CD4-positive, alpha-beta T cell treated with Interleukin-21 for 1 hour (primary cell): Measurements from ENCODE around the gene TM4SF4.
"Not testable (repeated sequence)": the region's sequence is repeated elsewhere in the genome, so short reads cannot be mapped to it uniquely, and the experiment has no call there.

Source experiments
- DNase-seq: peaks from one replicate; pipeline ENCODE4 v3.0.0-alpha.2; 2020

TM4SF4 gene, protein sequence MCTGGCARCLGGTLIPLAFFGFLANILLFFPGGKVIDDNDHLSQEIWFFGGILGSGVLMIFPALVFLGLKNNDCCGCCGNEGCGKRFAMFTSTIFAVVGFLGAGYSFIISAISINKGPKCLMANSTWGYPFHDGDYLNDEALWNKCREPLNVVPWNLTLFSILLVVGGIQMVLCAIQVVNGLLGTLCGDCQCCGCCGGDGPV

DNA sequence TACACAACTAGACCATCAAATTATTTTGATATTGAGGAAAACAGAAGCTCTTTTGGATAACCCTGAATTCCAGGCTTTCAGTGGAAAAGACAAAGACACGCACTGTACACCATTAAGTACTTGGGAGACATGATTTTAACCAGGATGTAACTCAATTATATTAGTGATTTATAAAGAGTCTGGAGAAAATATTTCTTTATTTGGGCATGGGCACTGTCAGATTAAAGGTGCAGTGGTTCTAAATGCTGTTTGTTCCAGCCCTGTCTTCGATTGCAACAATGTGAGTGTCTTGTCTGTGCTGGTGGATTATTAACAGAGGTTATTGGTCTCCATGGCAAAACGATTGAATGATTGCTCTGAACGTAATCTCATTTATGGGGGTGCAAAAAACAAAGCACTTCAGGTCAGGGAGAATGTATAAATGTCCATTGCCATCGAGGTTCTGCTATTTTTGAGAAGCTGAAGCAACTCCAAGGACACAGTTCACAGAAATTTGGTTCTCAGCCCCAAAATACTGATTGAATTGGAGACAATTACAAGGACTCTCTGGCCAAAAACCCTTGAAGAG lies at the start of gene TM4SF4:
Gene TM4SF4 (plus strand): TSS at position 448 of the 568 bp plus-strand sequence. CDS start 181 bp downstream, outside the sequence.
- no peak for DNase-seq

DNA sequence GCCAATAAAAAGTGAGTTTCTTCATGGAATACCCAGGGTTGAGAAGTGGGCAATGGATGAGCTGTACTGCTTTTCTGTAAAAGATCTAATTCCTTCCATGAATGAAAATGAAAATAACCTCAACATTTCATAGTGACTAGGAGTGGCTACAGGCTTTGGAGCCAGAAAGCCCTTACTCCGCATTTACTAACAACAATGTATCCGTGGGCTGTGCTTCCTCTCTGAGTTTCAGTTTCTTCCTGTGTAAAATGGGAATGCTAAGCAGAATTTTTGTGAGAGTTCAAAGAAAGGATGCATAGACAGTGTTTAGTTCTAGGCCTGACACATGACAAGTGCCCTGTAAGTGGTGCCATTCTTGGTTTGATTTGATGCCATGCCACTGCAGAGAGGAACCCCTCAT lies 49.6 kb upstream of the TM4SF4 start:
- DNase-seq = no peak

DNA sequence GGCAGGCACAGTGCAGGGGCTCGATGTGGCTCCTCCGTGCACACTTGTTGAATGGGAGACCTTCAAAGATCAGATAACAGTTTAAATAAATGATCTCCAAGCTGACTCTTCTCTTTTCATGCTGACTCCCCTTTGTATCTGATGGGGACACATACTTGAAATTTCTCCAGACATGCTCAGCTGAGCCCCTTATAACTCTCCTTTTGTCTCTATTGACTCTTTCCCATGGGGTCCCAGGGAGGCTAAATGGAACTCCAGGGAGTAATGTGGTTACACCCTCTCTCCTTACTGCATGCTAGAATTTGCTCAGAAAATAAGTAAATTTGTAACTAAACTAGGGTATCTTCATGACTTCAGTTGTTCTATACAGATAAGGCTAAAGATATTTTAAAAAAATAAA lies 48.2 kb upstream of the TM4SF4 start:
- DNase-seq = no peak

DNA sequence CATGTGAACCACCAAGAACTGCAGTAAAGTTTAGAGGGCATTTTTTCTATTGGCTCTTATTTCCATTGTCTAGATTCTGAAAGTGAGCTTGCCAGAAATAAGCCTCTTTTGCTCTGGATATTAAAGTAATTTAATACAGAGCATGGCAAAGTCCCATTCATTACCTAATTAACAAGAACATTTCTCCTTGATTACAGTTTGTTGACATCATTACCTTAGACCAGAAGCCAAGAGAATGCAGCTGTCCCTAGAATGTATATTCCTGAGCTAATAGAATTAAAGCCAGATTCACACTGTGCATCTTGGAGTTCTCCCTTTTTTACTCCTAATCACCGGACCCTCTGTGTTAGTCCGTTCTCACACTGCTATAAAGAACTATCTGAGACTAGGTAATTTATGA lies 46.4 kb upstream of the TM4SF4 start:
- DNase-seq = no peak

DNA sequence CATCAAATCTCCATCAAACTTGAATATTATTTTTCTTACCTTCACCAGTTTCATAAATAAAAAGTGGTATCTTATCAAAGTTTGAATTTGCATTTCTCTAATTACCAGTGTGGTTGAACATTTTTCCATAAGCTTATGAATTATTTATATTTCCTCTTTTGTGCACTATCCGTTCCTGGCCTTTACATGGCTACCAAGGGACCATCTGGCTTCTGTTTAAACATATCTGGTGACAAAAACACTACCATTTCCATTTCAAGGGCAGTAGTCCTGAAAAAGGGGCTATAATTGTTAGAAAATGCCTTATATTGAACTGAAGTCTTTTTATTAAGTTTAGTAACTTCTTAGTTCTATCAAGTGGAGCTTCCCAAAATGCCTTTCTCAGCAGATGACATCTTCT lies 44.3 kb upstream of the TM4SF4 start:
- DNase-seq = no peak

DNA sequence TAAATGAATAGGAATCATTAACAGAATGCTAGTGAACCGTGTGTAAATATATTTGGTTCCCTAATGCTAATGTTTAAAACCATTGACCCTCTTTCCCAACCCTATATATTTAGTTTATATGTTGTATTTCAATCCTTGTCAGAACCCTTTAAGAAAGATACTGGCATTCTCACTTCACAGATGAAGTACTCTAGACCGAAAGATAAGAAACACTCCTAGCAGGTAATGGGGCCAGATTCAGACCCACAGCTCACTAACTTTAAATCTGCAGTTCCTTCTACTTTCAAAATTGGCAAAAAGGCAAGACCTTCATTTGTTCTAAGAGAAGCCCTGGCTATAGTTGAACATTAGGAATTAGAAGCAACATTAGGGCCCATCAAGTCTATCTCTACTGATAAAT lies 42.3 kb upstream of the TM4SF4 start:
- no peak for DNase-seq

DNA sequence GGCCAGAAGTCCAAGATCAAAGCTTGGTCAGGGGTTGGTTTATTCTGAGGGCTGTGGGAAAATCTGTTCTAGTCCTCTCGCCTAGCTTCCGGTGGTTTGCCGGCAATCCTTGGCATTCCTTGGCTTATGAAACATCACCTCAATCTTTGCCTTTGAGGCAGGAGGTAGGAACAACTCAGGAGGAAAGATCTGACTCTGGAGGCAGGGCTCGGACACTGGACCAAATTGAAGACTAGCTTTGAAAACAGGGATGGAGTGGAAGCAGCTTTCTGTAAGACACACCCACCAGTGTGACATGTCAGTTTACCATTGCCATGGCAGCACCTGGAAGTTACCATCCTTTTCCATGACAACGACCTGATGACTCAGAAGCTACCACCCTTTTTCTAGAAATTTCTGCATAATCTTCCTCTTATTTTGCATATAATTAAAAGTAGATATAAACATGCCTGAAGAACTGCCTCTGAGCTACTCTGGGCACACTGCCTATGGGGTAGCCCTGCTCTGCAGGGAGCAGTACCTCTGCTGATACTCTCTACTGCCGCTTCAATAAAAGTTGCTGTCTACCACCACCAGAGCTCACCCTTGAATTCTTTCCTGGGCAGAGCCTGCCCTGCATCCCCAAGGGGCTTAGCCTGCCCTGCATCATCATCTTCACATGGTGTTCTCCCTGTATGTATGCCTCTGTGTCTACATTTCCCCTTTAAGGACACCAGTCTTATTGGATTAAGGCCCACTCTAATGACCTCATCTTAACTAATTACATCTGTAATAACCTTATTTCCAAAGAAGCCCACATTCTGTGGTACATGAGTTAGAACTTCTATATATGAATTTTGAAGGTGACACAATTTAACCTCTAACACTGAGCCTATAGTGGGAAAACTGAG lies 38.3 kb upstream of the TM4SF4 start:
- no peak for DNase-seq

DNA sequence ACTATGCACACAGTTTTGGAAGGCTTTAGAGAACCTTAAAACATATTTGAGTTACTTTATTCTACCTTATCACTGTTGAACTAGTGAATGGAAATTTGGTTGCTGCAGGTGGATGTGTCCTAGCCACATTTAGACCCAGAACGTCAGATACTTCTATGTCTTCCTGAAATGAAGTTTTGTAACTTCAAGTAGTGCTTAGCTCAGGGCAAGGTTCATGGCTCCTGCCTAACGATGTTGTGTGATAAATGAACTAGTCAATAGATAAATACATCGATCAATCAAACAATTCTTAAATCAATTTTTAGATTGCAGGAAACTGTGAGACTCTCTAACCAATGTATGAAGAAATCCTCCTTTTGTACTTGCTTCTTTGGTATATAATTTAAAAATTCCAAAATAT lies 37.2 kb upstream of the TM4SF4 start:
- DNase-seq = no peak

DNA sequence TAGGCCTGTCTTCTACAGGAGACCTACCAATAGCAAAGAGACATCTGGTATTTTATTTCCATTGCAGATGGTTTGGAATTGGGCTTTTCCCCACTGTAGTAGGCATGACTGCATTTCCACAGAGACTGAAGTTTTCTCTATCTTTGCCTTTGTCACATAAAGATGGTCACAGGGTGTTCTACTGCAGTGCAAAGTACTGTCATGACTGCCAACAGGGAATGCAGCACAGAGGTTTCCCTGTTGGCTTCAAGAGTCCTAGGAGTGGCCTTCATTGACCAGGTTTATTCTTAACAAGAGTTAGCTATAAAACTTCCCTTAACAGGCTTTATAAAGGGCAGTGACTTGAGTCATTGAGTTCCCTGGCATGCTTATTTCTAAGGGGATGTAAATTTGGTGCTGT lies 36.8 kb upstream of the TM4SF4 start:
- DNase-seq = no peak

DNA sequence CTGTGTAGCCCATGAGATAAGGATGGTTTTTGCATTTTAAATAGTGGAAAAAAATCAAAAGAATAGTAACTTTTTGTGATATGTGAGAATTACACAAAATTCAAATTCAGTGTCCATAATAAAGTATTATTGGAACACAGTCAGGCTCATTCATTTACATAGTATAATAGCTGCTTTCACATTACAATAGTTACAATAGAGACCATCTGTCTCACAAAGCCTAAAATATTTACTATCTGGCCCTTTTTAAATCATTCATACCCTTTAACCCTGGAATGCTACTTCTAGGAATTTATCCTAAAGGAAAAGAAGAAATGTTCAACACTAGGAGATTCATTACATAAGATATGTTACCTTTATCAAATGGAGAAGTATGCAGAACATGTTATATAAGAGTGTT lies 35.5 kb upstream of the TM4SF4 start:
- no peak for DNase-seq

DNA sequence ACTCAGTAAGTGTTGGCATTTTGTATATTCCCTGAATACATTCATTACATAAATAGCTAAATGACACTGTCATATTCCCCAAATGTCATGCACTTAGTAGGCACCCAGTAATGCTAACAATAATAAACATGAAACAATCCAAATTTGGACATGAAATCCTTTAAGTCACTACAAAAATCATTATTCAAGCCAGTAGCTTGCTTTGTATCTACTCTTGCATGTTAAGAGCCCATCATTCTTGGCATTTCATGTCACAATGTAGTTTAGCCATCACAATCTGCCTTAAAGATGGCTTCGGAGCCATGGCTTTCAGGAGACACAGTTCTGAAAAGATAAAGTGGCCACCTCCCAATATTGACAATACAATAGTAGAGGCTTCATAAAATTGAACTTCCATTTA lies 32.9 kb upstream of the TM4SF4 start:
- no peak for DNase-seq

DNA sequence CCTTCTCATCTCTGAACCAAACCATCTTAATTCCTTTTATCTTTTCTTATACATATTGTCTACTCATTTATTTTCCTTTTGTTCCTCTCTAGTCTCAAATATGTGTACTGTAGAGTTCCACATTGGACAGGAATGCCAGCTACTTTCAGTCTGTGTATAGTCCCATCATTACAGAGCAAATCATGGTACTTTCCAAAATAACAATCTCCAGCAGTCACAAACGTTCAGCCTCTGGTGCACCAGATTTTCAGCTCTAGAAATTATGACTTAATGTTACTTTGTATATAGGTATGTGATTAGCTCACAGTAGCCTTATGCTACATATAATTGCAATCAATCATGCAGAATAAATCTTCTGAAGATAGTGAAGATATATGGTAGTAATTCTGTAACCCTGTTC lies 32.5 kb upstream of the TM4SF4 start:
- no peak for DNase-seq

DNA sequence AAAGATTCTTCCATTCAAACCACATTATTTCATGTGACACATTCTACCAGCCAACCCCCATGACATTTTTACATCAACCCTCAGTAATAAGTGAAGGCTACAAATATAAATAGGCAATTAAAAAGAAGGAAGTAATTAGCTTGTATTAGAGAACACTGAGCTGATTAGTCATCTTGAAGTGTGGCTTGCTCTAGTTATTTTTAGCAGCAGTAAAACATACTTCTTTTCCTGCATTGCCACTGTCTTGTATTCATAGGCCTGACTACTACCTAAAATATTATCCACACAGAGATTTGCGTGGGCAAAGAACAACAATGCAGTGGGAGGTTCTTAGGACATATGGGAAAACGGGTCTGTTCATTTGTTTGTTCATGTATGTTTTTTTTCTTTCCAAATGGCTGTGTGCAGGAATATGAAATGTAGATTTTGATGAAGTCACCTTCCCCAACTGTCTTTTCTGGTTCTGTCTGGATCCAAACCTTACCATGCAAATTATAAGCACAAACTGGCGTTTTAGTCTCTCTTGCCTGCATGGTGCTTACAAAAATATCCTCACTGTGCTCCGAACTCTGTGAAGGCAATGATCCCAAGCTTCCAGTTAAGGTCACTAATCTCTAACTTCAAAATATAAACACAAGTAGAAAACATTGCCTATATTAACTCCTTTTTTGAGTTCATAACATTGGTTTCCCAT lies 31.5 kb upstream of the TM4SF4 start:
- DNase-seq = no peak

DNA sequence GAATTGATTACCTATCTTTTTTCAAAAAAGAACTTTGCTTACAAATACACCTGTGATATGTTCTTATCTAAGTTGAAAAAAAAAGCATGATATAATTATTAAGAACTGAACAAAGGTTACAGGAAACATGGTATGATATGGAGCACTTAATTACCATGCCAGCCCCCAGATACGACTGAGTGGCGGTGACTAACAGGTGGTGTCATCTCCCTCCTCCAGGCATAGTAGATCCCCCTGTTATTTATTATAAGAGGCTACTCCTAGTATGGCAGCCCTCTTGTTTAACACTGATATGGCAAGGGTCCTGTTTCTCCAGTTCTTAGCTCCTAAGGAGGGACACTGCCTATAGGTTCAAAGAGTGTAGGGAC lies 31.0 kb upstream of the TM4SF4 start:
- DNase-seq = no peak

DNA sequence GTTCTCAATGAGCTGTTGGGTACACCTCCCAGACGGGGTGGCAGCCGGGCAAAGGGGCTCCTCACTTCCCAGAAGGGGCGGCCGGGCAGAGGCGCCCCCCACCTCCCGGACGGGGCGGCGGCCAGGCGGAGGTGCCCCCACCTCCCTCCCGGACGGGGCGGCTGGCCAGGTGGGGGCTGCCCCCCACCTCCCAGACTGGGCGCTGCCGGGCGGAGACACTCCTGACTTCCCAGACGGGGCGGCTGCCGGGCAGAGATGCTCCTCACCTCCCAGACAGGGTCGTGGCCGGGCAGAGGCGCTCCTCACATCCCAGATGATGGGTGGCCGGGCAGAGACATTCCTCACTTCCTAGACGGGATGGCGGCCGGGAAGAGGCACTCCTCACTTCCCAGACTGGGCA lies 29.6 kb upstream of the TM4SF4 start:
- not testable (repeated sequence) for DNase-seq

DNA sequence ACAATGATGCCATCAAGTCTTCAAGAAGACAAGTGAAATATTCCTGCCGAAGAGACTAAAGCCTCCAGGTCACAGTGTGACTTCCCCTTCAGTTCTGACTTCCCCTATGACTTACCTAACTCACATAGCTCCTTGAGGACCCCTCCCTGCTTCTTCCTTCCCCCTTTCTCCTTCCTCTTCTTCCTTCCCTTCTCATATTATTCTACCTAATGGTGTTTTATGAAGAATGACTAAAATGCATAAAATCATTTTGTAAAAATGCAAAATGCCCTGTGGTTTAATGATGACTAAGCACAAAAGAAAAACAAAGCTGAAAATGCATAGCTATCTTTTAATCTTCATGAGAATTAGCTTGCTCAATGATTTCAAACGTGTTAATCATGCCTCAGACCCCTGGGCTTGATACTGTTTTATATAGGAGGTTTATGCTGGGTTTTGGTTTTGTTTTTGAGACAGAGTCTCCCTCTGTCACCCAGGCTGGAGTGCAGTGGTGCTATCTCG lies 26.1 kb upstream of the TM4SF4 start:
- peak; percentile 4 for DNase-seq

DNA sequence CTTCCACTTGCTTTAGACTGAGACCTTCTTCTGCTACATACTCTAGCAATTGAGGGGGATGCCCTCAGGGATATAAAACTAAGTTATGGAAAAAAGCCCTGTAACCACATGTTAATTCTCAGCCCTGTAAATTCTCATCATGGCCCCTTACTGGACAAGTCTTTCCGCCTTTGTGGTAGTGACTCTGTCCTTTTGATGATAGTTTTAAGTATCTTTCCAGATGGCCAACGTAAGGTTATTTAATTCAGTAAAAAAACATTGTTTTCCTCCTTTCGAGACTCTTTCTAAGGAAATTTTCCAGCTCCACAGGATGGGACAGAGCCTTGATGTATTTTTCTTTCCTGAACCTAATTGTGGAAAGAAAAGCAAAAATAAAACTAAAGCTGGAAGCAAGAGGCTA lies 25.3 kb upstream of the TM4SF4 start:
- DNase-seq = no peak

DNA sequence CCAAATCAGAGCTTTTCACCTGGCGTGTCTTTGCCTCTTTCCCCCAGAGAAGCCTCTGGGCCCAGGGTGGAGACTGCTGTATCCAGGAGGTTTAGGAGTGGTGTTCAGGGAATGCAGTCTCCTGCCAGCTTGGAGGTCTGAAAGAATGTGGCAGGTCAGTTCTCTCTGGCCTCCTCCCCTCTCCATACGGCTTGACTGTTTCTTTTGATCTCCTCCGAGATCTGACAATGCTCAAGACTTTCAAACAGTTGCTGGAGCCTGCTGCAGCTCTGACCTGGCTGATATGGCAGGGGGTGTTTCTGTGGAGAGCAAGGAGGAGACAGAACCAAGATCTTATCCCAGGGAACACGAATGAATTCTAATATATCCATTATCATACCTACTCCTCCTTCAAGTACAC lies 24.7 kb upstream of the TM4SF4 start:
- DNase-seq = no peak

DNA sequence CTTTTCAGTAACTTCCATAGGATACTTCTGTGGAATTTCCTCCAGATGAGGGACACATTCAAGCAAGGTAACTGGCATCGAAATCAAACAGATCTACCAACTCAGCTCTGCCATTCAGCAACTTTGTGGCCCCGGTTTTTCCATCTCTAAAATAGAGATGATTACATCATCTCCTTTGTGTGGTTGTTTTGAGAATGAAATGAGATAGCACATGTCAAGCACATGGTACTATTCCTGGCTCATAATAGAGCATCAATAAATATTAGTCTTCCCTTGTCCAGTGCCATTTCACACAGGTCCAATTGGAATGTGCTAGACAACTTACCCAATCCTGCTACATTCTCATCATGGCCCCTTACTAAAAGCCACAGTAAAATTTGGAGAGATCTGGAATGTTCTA lies 24.2 kb upstream of the TM4SF4 start:
- DNase-seq = no peak

DNA sequence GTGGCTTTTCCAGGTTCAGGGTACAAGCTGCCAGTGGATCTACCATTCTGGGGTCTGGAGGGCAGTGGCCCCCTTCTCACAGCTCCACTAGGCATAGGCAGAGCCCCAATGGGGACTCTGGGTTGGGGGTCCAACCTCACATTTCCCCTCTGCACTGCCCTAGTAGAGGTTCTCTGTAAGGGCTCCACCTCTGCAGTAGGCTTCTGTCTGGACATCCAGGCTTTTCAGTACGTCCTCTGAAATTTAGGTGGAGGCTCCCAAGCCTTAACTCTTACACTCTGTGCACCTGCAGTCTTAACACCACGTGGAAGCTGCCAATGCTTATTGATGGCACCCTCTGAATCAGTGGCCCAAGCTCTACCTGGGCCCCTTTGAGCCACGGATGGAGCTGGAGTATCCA lies 22.5 kb upstream of the TM4SF4 start:
- DNase-seq = no peak

DNA sequence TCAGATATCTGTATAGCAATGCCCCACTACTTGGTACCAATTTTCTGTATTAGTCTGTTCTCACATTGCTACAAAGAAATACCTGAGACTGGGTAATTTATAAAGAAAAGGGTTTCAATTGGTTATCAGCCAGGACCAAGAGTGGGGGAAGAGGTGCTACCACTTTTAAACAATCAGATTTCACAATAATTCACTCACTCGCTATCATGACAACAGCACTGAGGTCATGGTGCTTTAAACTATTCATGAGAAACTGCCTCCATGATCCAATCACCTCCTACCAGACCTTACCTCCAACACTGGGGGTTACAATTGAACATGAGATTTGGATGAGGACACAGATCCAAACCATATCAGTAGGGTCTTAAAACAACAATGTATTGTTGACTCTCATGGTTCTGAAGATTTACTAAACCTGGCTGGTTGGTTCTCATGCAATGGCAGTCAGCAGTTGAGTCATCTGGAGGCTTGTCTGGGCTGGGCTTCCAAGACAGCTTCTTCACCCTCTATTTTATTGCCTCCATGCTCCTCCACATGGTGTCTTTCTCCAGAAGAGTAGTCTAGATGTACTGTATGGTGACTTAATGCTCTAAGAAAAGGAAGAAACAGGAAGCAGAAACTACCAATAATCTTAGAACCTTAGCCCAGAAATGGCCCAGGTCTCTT lies 21.2 kb upstream of the TM4SF4 start:
- no peak for DNase-seq

DNA sequence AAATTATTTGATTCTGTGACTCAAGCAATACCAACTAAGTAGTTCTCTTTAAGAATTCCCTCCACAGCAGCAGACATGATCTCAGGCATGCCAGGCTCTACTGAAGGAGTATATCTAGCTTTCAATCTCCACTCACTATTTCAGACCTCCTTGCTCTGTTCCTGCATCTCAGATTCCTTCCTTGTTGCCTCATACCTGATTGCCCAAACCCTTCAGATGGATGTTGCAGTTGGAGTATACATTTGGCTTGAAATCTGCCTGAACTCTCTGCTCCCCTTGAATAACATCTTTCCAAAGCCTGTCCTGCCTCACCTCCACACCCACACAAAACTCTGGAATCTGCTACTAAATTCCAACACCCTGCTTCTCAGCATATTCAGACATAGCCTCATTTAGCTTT lies 19.8 kb upstream of the TM4SF4 start:
- DNase-seq = no peak

DNA sequence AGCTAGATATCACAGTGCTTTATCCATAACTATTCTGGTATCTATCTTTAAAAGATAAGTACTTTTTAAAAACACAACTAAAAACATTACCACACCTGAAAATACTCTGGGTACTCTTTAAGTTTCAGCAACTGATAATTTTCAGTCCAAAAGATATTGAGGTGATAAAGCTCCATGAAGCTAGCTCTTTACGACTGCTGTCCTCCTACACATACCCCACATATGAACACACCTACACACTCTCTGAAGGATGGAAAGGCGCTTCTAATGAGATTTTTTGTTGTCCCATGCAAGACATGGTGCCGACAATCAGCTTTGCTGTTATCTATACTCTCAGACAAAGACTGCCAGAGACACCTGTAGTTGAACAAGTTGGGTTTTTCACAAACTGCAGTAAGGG lies 19.1 kb upstream of the TM4SF4 start:
- DNase-seq = no peak
